Loucy (cell line): Measurements from ENCODE around the gene CLEC18C.
"Not testable (repeated sequence)": the region's sequence is repeated elsewhere in the genome, so short reads cannot be mapped to it uniquely, and the experiment has no call there.

Experiments
- CTCF ChIP-seq: fragments of 200-600 bp; sonication (generic); conservative IDR thresholded peaks from 2 replicates; pipeline ENCODE4 v1.5.1; 2014; ENCODE audit warnings: mild to moderate bottlenecking, antibody characterized with exemption, low read length
- EZH2phosphoT487 ChIP-seq: fragments of 200-600 bp; IDR thresholded peaks from 2 replicates; pipeline ENCODE4 v1.6.1; 2018; ENCODE audit warnings: antibody characterized with exemption, mild to moderate bottlenecking, moderate library complexity, borderline replicate concordance

- TF ChIP-seq CTCF, EZH2phosphoT487: not testable (repeated sequence)
These were observed 25.7 kb upstream of the CLEC18C start for GRCh38 chr16:70147853-70148252.
